HT-29 (cell line): ENCODE measurements around the gene NDNF. TPM values are rescaled to one million over a fixed set of nuclear protein-coding genes. Genes with fewer than 3 reads are reported as not detected.
A peak's percentile ranks its signal among the peaks of the same experiment; 100 is the strongest.

Source experiments
- DNase-seq: peaks from one replicate; pipeline ENCODE4 v3.0.0-alpha.2; 2015; ENCODE audit warnings: low spot score
- total RNA-seq: library from RNA; depleted of rRNA; stranded (reverse); fragments of >200 nt; shearing (Covaris generic); gene quantifications from 2 replicates; pipeline ENCODE4 v1.2.3, GENCODE V29; 2014; rRNA removed

Gene NDNF, protein sequence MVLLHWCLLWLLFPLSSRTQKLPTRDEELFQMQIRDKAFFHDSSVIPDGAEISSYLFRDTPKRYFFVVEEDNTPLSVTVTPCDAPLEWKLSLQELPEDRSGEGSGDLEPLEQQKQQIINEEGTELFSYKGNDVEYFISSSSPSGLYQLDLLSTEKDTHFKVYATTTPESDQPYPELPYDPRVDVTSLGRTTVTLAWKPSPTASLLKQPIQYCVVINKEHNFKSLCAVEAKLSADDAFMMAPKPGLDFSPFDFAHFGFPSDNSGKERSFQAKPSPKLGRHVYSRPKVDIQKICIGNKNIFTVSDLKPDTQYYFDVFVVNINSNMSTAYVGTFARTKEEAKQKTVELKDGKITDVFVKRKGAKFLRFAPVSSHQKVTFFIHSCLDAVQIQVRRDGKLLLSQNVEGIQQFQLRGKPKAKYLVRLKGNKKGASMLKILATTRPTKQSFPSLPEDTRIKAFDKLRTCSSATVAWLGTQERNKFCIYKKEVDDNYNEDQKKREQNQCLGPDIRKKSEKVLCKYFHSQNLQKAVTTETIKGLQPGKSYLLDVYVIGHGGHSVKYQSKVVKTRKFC
- total RNA-seq: 0.64 TPM in 1 of 2 replicates, not detected in the other

DNA sequence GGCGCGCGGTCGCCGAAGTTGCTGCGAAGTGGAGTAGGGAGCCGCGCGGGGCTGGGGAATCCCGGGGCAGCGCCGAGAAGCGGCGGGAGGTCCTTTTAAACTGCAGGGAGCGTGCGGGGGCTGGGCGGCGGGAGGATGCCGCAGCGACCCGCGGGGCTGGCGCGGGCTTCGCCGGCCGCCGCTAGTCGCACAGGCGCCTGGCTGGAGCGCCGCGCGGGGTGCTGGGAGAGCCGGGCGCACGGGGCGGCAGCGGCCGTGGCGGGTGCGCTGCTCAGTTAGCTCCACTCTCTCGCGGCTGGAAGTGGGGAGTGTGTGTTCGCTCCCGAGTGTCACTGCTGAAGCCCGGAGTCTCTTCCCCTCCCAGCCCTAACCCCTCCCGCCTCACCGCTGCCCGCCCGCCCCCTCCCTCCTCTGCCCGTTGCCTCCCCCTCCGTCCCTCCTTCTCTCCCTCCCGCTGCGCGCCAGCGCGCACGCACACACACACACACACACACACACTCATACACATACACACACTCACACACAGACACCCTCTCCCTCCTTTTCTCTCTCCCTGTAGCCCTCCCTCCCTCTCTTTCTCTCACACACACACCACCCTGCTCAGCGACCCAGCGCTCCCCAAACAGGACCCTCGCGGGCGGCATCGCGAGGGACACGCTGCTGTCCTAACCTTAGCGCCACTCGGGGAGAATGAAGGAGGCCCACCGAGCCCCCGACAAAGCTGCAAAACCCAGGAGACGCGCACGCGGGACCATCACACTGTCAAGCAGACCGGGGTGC lies at the start of gene NDNF:
NDNF (minus strand) TSS at position 312 of the 780 bp plus-strand sequence. CDS start 26,698 bp downstream, outside the sequence.
- DNase-seq: peak; percentile 33

DNA sequence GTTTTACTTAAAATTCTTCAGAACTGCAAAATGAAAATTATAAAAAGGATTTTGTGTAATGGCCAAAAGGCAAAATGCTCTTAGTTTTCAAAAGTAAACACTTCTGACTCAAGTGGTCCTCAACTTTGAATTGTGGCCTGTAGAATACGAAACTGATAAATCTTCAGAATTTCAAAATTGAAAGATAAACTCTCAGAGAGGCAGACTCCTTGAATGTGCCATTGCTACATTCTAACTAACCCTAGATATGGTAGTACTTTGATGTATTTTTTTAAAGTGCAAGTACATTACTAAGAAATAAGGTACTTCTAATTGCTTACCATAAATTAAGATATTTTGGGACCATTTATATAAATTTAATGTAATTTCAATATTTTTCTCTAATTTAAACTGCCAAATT lies 47.4 kb upstream of the NDNF start:
- DNase-seq: no peak

DNA sequence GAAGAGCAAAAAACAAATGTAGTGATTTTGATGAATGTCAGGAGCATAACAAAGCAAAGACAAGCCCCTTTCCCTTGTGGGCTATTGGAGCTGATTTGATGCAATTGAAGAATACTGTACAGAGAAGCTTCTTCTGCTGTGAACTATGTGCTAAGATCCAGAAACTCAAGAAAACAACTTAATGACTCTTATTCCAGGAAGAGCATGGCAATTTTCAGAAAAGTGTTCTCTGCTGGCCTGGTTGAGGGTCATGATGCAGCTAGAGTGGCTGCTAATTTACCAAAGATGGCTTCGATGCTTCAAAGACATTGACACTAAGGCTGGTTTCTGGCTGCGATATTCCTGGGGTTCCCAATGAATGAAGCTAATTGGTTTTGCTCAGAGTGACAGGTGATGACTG lies 46.0 kb upstream of the NDNF start:
- no peak for DNase-seq

DNA sequence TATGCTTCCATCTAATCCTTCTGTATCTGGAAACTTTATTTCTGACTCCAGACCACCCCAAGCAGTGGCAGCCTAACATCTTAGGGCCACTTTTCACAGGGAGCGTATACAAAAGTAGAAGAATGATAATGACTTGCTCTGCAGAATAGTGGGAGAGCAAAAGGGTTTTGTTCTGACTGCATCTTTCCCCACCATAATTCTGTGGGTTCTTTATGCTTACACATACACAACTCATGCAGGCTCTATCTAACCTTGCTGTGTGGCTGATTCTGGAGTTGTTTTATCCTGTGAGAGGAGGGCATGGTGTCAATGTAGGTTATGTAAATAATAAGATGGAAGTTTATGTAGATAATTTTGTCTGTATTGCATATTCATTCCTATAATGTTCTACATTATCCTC lies 42.4 kb upstream of the NDNF start:
- no peak for DNase-seq

DNA sequence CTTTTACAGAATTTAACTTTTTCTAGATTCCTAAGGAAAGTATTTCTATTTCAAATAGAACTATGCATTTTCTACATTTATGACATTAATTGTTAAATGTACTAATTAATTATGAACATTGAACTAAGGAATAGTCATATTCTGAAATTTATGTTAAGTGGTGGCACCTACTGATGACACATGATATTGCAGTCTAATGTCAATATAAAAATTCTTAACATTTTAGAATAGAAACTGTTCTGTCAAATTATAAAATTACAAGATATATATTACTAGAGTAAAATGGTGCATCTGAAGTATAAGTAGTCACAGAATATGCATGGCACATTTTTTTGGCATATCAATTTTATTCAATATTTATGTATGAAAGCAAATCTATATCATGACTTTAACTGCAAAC lies 40.2 kb upstream of the NDNF start:
- peak; percentile 4 for DNase-seq

DNA sequence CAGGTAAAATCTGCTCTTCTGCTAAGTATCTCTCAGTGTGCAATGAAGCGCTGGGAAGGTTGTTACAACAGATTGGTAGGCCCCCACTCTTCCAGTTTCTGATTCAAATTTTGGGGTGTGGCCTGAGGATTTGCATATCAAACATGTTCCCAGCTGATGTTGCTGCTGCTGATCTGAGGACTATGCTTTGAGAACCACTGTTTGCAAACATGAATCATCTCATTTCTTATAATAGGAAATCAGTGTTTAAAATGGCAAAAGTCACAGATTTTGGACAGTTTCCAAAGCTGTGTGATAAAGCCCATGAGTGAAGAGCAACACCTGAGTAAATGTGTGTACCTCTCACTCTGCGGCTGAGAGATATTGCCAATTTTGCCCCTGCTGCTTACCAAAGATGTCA lies 36.2 kb upstream of the NDNF start:
- no peak for DNase-seq

DNA sequence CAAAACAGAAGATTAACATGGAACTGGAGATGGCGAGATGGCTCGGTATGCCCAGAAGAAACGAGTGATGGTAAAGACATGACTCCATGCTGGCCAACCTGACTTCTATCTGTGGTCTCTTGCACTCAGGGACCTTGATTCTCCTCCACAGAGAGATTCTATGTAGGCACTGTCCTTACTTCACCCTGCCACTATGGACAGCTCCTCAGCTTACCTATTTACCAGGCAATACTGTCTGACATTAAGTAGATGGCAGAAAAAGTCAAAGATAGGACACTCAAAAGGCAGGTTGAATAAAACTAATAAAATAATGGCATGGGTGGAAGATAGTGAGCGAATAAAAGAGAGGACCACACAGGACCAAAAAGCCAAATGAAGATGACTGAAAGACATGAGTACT lies 35.2 kb upstream of the NDNF start:
- DNase-seq: no peak

DNA sequence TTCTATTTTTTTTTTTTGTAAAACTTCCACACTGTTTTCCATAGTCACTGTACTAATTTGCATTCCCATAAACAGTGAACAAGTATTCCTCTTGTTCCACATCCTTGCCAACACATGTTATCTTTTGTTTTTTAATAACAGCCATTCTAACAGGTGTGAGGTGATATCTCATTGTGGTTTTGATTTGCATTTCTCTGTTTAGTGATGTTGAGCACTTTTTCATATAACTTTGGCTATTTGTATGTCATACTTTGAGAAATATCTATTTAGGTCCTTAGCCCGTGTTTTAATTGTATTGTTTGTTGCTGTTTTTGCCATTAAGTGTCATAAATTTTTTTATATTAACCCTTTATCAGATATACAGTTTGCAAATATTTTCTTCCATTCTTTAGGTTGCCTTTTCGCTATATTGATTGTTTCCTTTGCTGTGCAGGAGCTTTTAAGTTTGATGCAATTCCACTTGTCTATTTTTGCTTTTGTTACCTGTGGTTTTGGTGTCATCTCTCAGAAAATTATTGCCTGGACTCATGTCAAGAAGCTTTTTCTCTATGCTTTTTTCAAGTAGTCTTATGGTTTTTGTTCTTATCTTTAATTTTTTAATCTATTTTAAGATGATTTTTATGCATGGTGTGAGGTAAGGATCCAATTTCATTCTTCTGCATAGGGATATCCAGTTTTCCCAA lies 27.9 kb upstream of the NDNF start:
- no peak for DNase-seq

DNA sequence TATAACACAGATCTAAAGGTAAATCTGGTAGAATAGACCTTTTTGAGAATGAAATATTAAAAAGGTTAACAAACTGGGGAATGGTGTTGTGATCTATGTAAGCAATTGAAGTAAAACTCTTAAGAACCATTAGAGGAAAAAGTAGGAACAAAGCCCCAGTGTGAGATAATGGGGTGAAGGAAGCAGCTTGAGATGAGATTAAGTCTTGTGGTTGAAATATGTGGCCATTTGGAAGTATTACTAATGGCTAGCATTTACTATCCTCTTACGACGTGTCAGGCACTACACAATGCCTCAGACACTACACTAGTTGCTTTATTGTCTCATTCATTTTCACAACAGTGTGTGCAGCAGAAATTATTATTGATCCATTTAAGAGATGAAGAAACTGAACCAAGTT lies 25.9 kb upstream of the NDNF start:
- no peak for DNase-seq

DNA sequence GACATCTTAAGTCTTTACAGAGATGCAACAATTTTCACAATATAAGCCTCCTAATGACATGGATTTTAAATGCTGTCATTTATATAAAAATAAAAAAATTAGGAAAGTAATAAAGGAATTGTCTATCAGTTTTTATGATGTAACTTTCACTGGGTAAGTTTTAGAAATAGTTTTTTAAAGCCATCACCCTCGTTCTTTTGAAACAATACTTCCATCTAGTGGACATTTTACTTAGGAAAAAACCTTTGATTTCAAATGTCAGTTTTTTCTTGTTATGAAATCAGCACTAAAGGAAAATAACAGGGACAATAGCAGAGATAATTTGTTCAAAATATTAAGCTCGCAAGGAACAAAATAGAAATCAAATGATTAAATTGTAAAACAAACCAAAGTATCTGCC lies 24.3 kb upstream of the NDNF start:
- DNase-seq: peak; percentile 47

DNA sequence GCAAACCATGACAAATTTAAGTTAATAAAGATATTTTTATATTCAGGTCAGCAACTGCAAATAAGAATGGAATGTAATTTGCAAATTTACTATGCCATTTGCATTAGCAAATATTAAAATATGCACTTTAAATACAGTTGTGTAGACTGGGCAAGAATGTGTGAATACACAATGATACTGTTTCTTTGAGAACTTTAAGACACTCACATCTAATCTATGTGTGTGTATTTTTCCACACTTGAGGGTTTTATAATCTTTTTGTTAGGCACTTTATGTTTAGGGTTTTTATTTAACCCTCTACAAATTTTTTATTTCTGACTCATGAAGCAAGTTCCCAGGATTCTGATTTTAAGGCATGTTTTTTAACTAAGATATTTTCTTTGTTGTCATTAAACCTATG lies 23.9 kb upstream of the NDNF start:
- no peak for DNase-seq

DNA sequence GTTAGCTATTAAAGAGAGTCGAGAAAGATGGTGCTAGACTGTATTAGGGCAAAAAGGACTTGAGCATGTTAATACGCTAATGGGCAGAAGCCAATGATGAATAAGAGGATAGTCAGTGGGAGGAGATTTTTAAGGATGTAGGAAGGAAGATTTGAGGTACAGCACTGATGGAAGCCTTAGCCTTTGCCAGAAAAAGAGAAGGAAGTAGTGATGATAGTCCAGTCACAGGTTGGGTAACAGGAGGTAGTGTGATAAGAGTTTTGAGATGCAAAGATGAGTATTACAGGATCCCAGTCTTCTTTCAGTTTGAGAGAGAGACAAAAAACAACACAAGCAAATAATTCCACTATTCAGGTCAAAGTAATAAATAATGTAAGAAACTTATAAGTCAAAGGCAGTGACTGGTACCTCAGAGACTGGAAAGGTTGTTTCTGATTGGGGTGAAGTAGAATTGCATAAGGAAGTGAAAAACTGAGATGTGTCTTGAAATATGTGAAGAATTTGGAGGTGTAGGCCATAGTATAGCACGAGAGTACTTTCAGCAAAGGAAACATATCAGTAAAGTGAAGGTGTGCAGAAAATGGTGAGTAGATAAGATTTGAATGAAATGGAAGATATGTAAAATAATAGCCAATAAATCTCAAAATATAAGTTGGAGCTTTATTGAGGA lies 22.1 kb upstream of the NDNF start:
- no peak for DNase-seq

DNA sequence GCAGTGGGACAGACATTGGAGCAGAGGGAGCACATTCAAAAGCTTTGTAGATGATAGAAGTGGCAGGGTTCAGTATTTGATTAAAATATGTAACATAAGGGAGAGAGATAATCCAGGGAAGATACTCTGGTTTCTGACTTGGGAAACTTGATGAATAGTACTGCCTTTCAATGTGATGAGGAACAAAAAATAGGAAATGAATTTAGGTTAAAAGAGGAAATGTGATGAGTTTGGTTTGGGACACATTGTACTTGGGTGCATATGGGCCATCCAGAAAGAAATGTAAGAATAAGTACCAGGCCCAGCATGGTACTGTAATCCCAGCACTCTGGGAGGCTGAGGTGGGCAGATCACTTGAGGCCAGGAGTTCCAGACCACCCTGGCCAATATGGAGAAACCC lies 20.9 kb upstream of the NDNF start:
- no peak for DNase-seq

DNA sequence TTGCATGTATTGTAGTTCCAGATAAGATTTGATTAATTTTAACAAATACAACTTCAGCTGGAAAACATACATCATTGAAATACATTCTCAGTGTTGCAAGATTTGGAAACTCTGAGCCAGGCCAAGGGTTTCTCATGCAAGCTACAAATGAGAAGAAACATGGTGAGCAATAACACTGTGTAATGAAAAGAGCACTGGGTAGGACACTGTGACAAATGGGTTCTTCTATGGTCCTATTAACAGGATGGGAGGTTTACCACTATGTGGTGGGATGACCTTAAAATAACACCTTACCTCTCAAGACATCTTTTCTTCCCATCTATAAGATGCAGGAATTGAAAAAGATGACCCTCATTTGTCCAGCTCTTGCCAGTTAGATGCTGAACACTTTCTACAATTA lies 19.6 kb upstream of the NDNF start:
- DNase-seq: no peak

DNA sequence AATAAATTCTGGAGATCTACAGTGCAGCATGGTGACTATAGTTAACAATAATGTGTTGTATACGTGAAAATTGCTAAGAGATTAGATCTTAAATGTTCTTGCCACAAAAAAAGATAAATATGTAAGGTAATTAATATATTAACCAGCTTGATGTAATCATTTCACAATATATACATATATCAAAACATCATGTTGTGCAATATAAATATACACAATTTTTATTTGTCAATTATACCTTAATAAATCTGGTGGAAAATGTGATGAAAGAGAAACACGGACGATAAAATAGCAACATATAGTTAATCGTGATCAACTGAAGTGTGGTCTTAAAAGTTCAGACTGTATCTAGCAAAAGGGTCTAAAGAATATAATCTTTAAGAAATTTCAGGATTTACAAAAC lies 16.5 kb upstream of the NDNF start:
- no peak for DNase-seq

DNA sequence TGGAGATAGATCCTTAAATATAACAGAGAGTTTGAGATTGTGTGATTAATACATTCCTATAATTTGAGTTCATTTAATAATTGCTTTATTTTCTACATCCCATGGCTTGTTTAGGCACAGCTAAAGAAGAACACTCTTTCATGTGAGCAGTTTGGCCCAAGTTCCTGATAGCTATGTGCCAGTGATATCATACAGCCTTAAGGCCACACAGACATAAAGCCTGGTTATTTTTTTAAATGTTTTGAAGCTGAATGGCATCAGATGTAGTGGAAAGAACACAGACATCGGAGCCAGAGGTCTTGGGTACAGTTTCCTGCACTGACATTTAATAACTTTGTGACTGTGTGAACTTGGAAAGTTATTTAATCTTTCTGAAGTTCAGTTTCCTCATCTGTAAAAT lies 7.0 kb upstream of the NDNF start:
- DNase-seq: no peak

DNA sequence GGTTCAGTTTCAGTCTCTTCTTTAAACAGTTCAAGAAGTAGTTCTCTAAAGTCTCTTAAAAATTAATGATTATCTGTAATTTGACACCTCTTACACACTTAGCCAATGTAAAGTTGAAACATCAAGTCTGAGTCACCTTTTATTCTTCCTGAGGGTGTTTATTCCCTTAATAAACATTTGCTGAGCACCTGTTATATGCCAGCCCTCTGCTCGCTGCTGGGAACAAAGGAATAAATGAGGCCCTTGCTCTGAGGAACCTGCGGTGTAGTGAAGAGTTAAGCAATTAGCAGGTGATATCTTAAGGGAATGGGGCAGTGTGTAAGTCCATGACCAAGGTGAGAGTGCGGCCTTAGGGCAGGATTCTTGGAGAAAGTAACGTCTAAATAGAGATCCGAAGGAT lies 5.2 kb upstream of the NDNF start:
- no peak for DNase-seq

DNA sequence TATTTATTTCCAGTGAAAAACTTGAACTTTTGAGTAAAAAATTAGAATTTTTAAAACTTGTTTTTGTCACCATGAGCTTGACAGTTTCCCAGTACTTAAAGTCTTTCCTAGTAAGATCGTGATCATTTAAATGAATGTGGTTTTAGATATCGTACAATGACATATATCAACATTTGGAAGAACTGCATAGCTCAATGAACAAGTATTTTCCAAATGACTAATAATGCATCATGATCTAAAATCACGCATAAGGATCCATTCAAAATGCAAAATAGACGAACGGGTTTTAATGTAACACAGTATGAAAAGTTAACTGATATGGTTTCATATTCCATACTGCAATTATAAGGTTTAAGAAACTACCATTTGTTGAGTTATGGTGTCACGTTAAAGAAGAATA lies 4.1 kb upstream of the NDNF start:
- no peak for DNase-seq

DNA sequence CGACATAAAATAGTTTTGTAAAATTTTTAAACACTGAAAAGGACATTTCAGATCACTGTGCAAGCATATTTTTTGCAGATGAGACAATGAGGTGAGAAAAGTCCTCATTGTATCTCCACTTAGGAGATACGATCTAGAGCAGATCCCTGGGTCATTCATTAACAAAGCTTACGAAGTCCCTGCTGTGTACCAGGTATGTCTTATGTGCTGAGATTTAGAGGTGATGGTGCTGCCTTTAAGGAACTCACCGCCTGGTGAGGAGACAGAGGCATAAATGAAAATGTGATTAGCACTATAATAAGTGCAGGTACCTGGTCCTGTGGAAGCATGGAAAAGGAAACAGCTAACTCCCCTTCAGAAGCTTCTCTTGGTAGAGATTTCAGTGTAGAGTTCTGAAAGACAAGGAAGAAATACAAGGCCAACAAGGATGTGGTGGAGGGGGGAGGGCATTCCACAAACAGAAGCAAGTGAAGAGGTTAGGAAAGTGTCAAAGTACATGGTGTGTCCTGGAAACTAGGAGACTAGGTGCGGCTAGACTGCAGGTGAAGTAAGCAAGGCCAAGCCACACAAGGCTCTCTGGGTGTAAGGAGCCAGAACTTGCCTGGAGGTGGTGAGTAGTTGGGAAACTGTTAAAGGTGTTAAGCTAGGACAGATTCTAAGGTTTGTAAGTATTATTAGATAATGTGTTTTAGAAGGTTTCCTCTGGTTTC lies 1.5 kb upstream of the NDNF start:
- peak; percentile 47 for DNase-seq

DNA sequence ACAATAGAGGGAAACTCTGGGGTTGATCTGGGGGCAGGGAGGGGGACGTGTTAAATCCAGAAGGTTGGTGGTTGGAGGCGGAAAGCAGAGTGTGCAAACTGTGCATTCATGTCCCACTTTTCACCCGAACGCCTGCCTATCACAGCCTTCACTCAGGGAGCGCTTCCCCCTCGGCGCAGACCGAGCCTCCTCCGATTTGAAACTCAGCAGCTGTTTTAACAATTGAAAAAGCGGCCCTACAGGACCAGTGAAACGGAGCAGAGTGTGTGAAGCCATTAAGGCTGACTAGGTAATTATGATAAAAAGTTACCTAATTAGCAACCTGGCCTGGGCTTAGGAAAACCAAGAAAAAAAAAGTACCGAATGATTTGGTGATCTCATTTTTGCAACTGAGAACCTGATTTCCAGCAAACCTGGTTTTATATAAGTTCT lies 685 bp upstream of the NDNF start:
- no peak for DNase-seq
